Stimulated activated CD8-positive, alpha-beta memory T cell treated with anti-CD3 and anti-CD28 coated beads, Interleukin-12 subunit alpha, Interleukin-12 subunit beta, amount 100 ng/mL, for 4 hours (primary cell): Measurements from ENCODE around the gene MAPK1.
"Not testable (repeated sequence)": the region's sequence is repeated elsewhere in the genome, so short reads cannot be mapped to it uniquely, and the experiment has no call there.

Experiments
- DNase-seq: peaks from one replicate; pipeline ENCODE4 v3.0.0-alpha.2; 2020; ENCODE audit warnings: low read depth

MAPK1 gene

GRCh38 chr22:21845558-21846453 lies 21.6 kb downstream of the MAPK1 start:
- DNase-seq: no peak

GRCh38 chr22:21842946-21843345 lies 24.5 kb downstream of the MAPK1 start:
- DNase-seq: no peak

- no peak for DNase-seq
These were observed 26.0 kb downstream of the MAPK1 start for GRCh38 chr22:21841422-21841821.

GRCh38 chr22:21840236-21840823 lies 27.1 kb downstream of the MAPK1 start:
- DNase-seq: no peak

GRCh38 chr22:21839765-21840140 lies 27.7 kb downstream of the MAPK1 start:
- DNase-seq: no peak

- not testable (repeated sequence) for DNase-seq
These were observed 28.2 kb downstream of the MAPK1 start for GRCh38 chr22:21839104-21839764.

GRCh38 chr22:21837248-21837979 lies 30.0 kb downstream of the MAPK1 start:
- DNase-seq: no peak

GRCh38 chr22:21836486-21836885 lies 31.0 kb downstream of the MAPK1 start:
- DNase-seq: not testable (repeated sequence)

GRCh38 chr22:21835378-21835777 lies 32.1 kb downstream of the MAPK1 start:
- no peak for DNase-seq

- DNase-seq: no peak
These were observed 32.6 kb downstream of the MAPK1 start for GRCh38 chr22:21834869-21835268.

- DNase-seq: no peak
These were observed 34.9 kb downstream of the MAPK1 start for GRCh38 chr22:21832291-21833290.

GRCh38 chr22:21829523-21829922 lies 37.9 kb downstream of the MAPK1 start:
- DNase-seq: no peak

- no peak for DNase-seq
These were observed 39.2 kb downstream of the MAPK1 start for GRCh38 chr22:21828268-21828638.

GRCh38 chr22:21827628-21828267 lies 39.7 kb downstream of the MAPK1 start:
- DNase-seq: no peak

- DNase-seq: no peak
These were observed 41.2 kb downstream of the MAPK1 start for GRCh38 chr22:21826204-21826603.

- not testable (repeated sequence) for DNase-seq
These were observed 42.5 kb downstream of the MAPK1 start for GRCh38 chr22:21824962-21825361.

GRCh38 chr22:21824445-21824912 lies 43.0 kb downstream of the MAPK1 start:
- no peak for DNase-seq

- DNase-seq: no peak
These were observed 43.6 kb downstream of the MAPK1 start for GRCh38 chr22:21823740-21824444.

- no peak for DNase-seq
These were observed 48.2 kb downstream of the MAPK1 start for GRCh38 chr22:21819183-21819770.
